Peyer's patch (tissue), 4 donors: ENCODE measurements around the gene FAM20C.

Experiments
- POLR2A ChIP-seq, 2 donors: fragments of 450-650 bp; IDR thresholded peaks; one replicate each; pipeline ENCODE4 v1.5.1; 2017; ENCODE audit warnings: antibody characterized with exemption in 2 of 2, mild to moderate bottlenecking in 2 of 2, moderate library complexity in 2 of 2
- TF ChIP-seq, protein P1 (sequence below), 6 experiments: fragments of 450-650 bp in 4 of 6; fragments of 200-600 bp in 2 of 6; sonication (generic) in 1 of 6; IDR thresholded peaks; one replicate each; pipeline ENCODE4 v1.5.1; 2017 to 2019; ENCODE audit warnings: antibody characterized with exemption in 6 of 6, mild to moderate bottlenecking in 3 of 6, moderate library complexity in 1 of 6

DNA sequence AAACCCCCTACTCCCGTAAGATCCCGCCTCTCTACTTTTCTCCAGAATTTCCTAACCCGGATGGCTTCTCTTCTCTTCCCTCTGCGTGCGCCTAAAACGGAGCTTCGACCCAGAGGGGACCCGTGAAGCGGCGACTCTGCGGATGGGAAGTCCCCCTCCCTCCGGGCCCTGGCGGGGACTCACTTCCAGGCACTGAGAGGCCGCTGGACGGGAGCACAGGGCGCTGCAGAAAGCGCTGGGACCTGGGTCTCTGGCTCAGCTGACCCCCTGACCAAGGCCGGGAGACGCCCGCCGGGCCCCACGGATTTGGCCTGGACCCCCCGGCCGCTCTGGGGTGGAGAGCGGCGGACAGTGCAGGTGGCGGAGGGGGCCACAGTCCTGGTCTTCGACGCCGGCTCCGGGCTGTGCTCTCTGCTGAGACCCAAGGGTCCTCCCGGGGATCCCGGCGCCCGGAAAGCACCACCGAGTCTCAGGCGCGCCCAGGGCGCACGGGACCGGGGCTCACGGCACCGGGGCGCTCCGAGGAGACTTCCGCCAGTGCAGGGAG, 96.9 kb downstream of the FAM20C start:
- TF ChIP-seq, protein P1, sequence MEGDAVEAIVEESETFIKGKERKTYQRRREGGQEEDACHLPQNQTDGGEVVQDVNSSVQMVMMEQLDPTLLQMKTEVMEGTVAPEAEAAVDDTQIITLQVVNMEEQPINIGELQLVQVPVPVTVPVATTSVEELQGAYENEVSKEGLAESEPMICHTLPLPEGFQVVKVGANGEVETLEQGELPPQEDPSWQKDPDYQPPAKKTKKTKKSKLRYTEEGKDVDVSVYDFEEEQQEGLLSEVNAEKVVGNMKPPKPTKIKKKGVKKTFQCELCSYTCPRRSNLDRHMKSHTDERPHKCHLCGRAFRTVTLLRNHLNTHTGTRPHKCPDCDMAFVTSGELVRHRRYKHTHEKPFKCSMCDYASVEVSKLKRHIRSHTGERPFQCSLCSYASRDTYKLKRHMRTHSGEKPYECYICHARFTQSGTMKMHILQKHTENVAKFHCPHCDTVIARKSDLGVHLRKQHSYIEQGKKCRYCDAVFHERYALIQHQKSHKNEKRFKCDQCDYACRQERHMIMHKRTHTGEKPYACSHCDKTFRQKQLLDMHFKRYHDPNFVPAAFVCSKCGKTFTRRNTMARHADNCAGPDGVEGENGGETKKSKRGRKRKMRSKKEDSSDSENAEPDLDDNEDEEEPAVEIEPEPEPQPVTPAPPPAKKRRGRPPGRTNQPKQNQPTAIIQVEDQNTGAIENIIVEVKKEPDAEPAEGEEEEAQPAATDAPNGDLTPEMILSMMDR (IDR thresholded peaks at IDR 0.05) = no peak
- no peak for TF ChIP-seq POLR2A (IDR thresholded peaks at IDR 0.05)
